CD8-positive, alpha-beta memory T cell (primary cell): ENCODE data around the gene RFC1. TPM values are rescaled to one million over a fixed set of nuclear protein-coding genes. Genes with fewer than 3 reads are reported as not detected.
A peak's percentile ranks its signal among the peaks of the same experiment; 100 is the strongest.
"Not testable (repeated sequence)": the region's sequence is repeated elsewhere in the genome, so short reads cannot be mapped to it uniquely, and the experiment has no call there.

Source experiments
- CTCF ChIA-PET: fragments of 350-600 bp; sonication (Branson Sonifier 250); formaldehyde crosslinking; loops from one replicate; lab custom pipeline; 2021; ENCODE audit warnings: antibody characterized with exemption; lab: Charles Lee
- POLR2A ChIA-PET: fragments of 350-600 bp; sonication (Branson Sonifier 250); formaldehyde crosslinking; loops from one replicate; lab custom pipeline; 2021; ENCODE audit warnings: antibody characterized with exemption; lab: Charles Lee
- DNase-seq, 5 donors: peaks; one replicate each; pipeline versions ENCODE4 v3.0.0 to v3.0.0-alpha.2; 2020 to 2022; ENCODE audit warnings: mixed read lengths in 1 of 5
- H3K27ac ChIP-seq: one replicate; pipeline ENCODE4 v1.7.0; 2013; ENCODE audit warnings: low read depth, mild to moderate bottlenecking, low read length, moderate library complexity
- H3K27me3 ChIP-seq: 2 replicates; pipeline ENCODE4 v1.7.0; 2013; ENCODE audit warnings: low read length, mild to moderate bottlenecking; ENCODE audit not compliant: insufficient read depth, poor library complexity, severe bottlenecking
- H3K36me3 ChIP-seq: 2 replicates; pipeline ENCODE4 v1.7.0; 2013; ENCODE audit warnings: mild to moderate bottlenecking, low read length, moderate library complexity; ENCODE audit not compliant: insufficient read depth
- H3K4me1 ChIP-seq: 2 replicates; pipeline ENCODE4 v1.7.0; 2013; ENCODE audit warnings: mild to moderate bottlenecking, low read length, moderate library complexity; ENCODE audit not compliant: insufficient read depth
- H3K4me3 ChIP-seq: 2 replicates; pipeline ENCODE4 v1.7.0; 2013; ENCODE audit warnings: mild to moderate bottlenecking, low read length
- H3K9me3 ChIP-seq: 2 replicates; pipeline ENCODE4 v1.7.0; 2013; ENCODE audit warnings: mild to moderate bottlenecking, low read length
- H3K27ac Mint-ChIP-seq, 8 donors: one replicate each; pipeline ENCODE4 v1.8.0; 2020 to 2021; ENCODE audit warnings: mixed read lengths in 8 of 8, mild to moderate bottlenecking in 6 of 8, inconsistent platforms in 3 of 8, moderate library complexity in 3 of 8
- H3K27me3 Mint-ChIP-seq, 2 donors: one replicate each; pipeline ENCODE4 v1.8.0; 2020 to 2021; ENCODE audit warnings: mixed read lengths in 2 of 2, mild to moderate bottlenecking in 1 of 2, moderate library complexity in 1 of 2
- H3K36me3 Mint-ChIP-seq, 3 donors: one replicate each; pipeline ENCODE4 v1.8.0; 2020 to 2021; ENCODE audit warnings: mixed read lengths in 3 of 3, inconsistent platforms in 1 of 3, mild to moderate bottlenecking in 1 of 3
- H3K4me1 Mint-ChIP-seq, 3 donors: one replicate each; pipeline ENCODE4 v1.8.0; 2020 to 2021; ENCODE audit warnings: mixed read lengths in 3 of 3, inconsistent platforms in 1 of 3, mild to moderate bottlenecking in 1 of 3
- H3K4me3 Mint-ChIP-seq, 7 donors: one replicate each; pipeline ENCODE4 v1.8.0; 2020 to 2021; ENCODE audit warnings: mixed read lengths in 7 of 7, mild to moderate bottlenecking in 6 of 7, moderate library complexity in 4 of 7, inconsistent platforms in 2 of 7
- H3K9me3 Mint-ChIP-seq, 5 donors: one replicate each; pipeline ENCODE4 v1.8.0; 2020 to 2022; ENCODE audit warnings: mixed read lengths in 5 of 5, mild to moderate bottlenecking in 3 of 5, moderate library complexity in 2 of 5, inconsistent platforms in 1 of 5
- polyA plus RNA-seq: library from polyadenylated mRNA; unstranded; fragments of 300-500 nt; fragmentation: Illumina TruSeq; gene quantifications from one replicate; pipeline ENCODE4 v1.2.3, GENCODE V29; 2021
- total RNA-seq, 2 experiments: library from RNA; stranded (reverse); gene quantifications; one replicate each; pipeline ENCODE4 v1.2.3, GENCODE V29; 2021

Gene RFC1
- total and polyA plus RNA-seq, 3 experiments from 2014 or later = 45.7 to 82.9 (median 79.8) TPM

DNA sequence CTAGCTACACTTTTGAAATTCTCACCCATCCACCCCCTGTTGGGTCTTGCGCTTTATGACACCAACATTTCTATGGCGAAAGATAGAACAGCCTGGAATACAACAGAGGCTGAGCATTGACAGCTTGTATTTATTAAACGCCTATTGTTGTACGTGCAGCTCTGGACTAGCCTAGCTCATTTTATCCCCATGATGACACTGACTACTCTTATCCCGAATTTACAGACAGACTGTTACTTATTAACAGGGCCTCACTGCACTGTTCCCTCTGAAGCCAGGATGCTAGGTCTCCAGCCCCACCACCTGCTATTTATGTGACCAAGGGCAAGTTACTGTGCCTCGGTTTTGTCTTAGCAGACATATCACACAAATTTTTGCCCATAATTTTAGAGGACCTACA is 1.0 kb upstream of the RFC1 start:
- Mint-ChIP-seq H3K4me1 (peaks cover 29 to 36% (median 33%) of the 10 kb centered on the region in 3 donors), H3K36me3 (peaks cover 0 to 10% (median 6%) of the 10 kb centered on the region in 3 donors), H3K27me3 (peaks cover 0 to 3% of the 10 kb centered on the region in 2 donors), H3K27ac (peak overlapping the region in 4 of 8 donors; percentile 59 to 97 (median 93)), H3K9me3 (peaks cover 0 to 12% (median 6%) of the 10 kb centered on the region in 5 donors), H3K4me3 (peak overlapping the region; percentile 44 to 95 (median 92))
- no peak overlapping the region for H3K4me3 ChIP-seq
- peaks cover 31% of the 10 kb centered on the region for H3K4me1 ChIP-seq
- ChIA-PET CTCF (interaction anchor here (1.4 to 3.4 kb wide), 2 partner anchors 11 to 91 kb away, joined by 4 to 17 read pairs; partner anchors contain the start of genes LIAS and RPL9), POLR2A (interaction anchor here (2.5 kb wide), 1 partner anchor 92 kb away, joined by 25 read pairs; the partner anchor contains the start of genes LIAS and RPL9)
- no peak overlapping the region for H3K27ac ChIP-seq
- no peaks in the 10 kb centered on the region for H3K36me3 ChIP-seq
- H3K27me3 ChIP-seq = no peaks in the 10 kb centered on the region
- no peak for DNase-seq
- no peaks in the 10 kb centered on the region for H3K9me3 ChIP-seq

- Mint-ChIP-seq H3K4me3 (peak overlapping the region; percentile 90 to 96 (median 93)), H3K36me3 (peaks cover 0 to 13% (median 1%) of the 10 kb centered on the region in 3 donors), H3K27ac (peak overlapping the region; percentile 89 to 97 (median 92)), H3K9me3 (peaks cover 0 to 1% (median 0%) of the 10 kb centered on the region in 5 donors), H3K4me1 (peaks cover 31 to 44% (median 42%) of the 10 kb centered on the region in 3 donors), H3K27me3 (peaks cover 0 to 2% of the 10 kb centered on the region in 2 donors)
- Histone ChIP-seq H3K4me3 (peak overlapping the region; percentile 93), H3K27ac (peak overlapping the region; percentile 84), H3K36me3 (no peaks in the 10 kb centered on the region), H3K4me1 (peaks cover 34% of the 10 kb centered on the region), H3K27me3 (no peaks in the 10 kb centered on the region), H3K9me3 (no peaks in the 10 kb centered on the region)
- ChIA-PET POLR2A (interaction anchor here (0.7 to 2.5 kb wide), 4 partner anchors 8 to 831 kb away, joined by 3 to 25 read pairs (median 4); partner anchors contain the start of genes LIAS, RHOH and RPL9), CTCF (interaction anchor here (0.9 to 3.4 kb wide), 2 partner anchors 9 to 12 kb away, joined by 3 to 17 read pairs; no protein-coding TSS in a partner anchor)
- no peak for DNase-seq
Measured at GRCh38 chr4:39365360-39365759, 802 bp downstream of the RFC1 start.

GRCh38 chr4:39363773-39364393 is 2.3 kb downstream of the RFC1 start:
- no peaks in the 10 kb centered on the region for H3K27me3 ChIP-seq
- CTCF ChIA-PET = interaction anchor here (1.8 to 3.4 kb wide), 2 partner anchors 7 to 11 kb away, joined by 6 to 17 read pairs; no protein-coding TSS in a partner anchor
- H3K4me3 ChIP-seq = no peak overlapping the region
- peak overlapping the region; percentile 5 to 84 (median 36) for H3K27ac Mint-ChIP-seq
- H3K27me3 Mint-ChIP-seq = no peaks in the 10 kb centered on the region
- peak overlapping the region in 6 of 7 donors; percentile 20 to 69 (median 42) for H3K4me3 Mint-ChIP-seq
- H3K36me3 Mint-ChIP-seq = peaks cover 0 to 14% (median 0%) of the 10 kb centered on the region in 3 donors
- no peaks in the 10 kb centered on the region for H3K9me3 Mint-ChIP-seq
- no peaks in the 10 kb centered on the region for H3K9me3 ChIP-seq
- POLR2A ChIA-PET = no interaction called here
- H3K4me1 Mint-ChIP-seq = peaks cover 34 to 49% (median 47%) of the 10 kb centered on the region in 3 donors
- no peak for DNase-seq
- no peaks in the 10 kb centered on the region for H3K36me3 ChIP-seq
- peaks cover 34% of the 10 kb centered on the region for H3K4me1 ChIP-seq
- no peak overlapping the region for H3K27ac ChIP-seq

GRCh38 chr4:39362827-39363226 is 3.3 kb downstream of the RFC1 start:
- Mint-ChIP-seq H3K4me3 (peak overlapping the region in 1 of 7 donors; percentile 68), H3K36me3 (peaks cover 0 to 16% (median 0%) of the 10 kb centered on the region in 3 donors), H3K27me3 (no peaks in the 10 kb centered on the region), H3K27ac (peak overlapping the region in 6 of 8 donors; percentile 4 to 49 (median 20)), H3K9me3 (no peaks in the 10 kb centered on the region), H3K4me1 (peaks cover 36 to 54% (median 53%) of the 10 kb centered on the region in 3 donors)
- Histone ChIP-seq H3K27ac (no peak overlapping the region), H3K36me3 (no peaks in the 10 kb centered on the region), H3K4me3 (no peak overlapping the region), H3K9me3 (no peaks in the 10 kb centered on the region), H3K27me3 (no peaks in the 10 kb centered on the region), H3K4me1 (peaks cover 34% of the 10 kb centered on the region)
- POLR2A ChIA-PET = no interaction called here
- CTCF ChIA-PET = no interaction called here
- no peak for DNase-seq

- peaks cover 39 to 62% (median 60%) of the 10 kb centered on the region in 3 donors for H3K4me1 Mint-ChIP-seq
- not testable (repeated sequence) for H3K36me3 Mint-ChIP-seq
Measured at GRCh38 chr4:39360611-39361010, 5.6 kb downstream of the RFC1 start.

GRCh38 chr4:39357002-39357401 is 9.2 kb downstream of the RFC1 start:
- H3K4me1 Mint-ChIP-seq = peaks cover 41 to 72% (median 65%) of the 10 kb centered on the region in 3 donors
- H3K27me3 Mint-ChIP-seq = no peaks in the 10 kb centered on the region
- no peak overlapping the region for H3K4me3 ChIP-seq
- H3K36me3 ChIP-seq = no peaks in the 10 kb centered on the region
- no peak for DNase-seq
- H3K4me3 Mint-ChIP-seq = peak overlapping the region in 3 of 7 donors; percentile 39 to 41 (median 41)
- H3K9me3 Mint-ChIP-seq = no peaks in the 10 kb centered on the region
- POLR2A ChIA-PET = interaction anchor here (1.4 kb wide), 1 partner anchor 9 kb away, joined by 4 read pairs; the partner anchor contains the start of gene RFC1
- peak overlapping the region; percentile 42 to 86 (median 81) for H3K27ac Mint-ChIP-seq
- CTCF ChIA-PET = interaction anchor here (0.9 to 3.3 kb wide), 3 partner anchors 9 to 454 kb away, joined by 3 to 17 read pairs (median 3); partner anchors contain the start of gene RFC1
- no peaks in the 10 kb centered on the region for H3K9me3 ChIP-seq
- peaks cover 0 to 6% (median 0%) of the 10 kb centered on the region in 3 donors for H3K36me3 Mint-ChIP-seq
- H3K27ac ChIP-seq = no peak overlapping the region
- peaks cover 37% of the 10 kb centered on the region for H3K4me1 ChIP-seq
- H3K27me3 ChIP-seq = no peaks in the 10 kb centered on the region

More at GRCh38 chr4:39360611-39361010, 5.6 kb downstream of the RFC1 start:
- H3K36me3 ChIP-seq, POLR2A ChIA-PET, H3K4me3 ChIP-seq, H3K27me3 ChIP-seq, H3K27ac ChIP-seq, H3K9me3 Mint-ChIP-seq, H3K9me3 ChIP-seq, H3K27me3 Mint-ChIP-seq, DNase-seq, H3K27ac Mint-ChIP-seq, H3K4me3 Mint-ChIP-seq: not testable (repeated sequence)
- CTCF ChIA-PET = interaction anchor here (1.5 kb wide), 1 partner anchor 13 kb away, joined by 3 read pairs; no protein-coding TSS in a partner anchor
- H3K4me1 ChIP-seq = peaks cover 33% of the 10 kb centered on the region

DNA sequence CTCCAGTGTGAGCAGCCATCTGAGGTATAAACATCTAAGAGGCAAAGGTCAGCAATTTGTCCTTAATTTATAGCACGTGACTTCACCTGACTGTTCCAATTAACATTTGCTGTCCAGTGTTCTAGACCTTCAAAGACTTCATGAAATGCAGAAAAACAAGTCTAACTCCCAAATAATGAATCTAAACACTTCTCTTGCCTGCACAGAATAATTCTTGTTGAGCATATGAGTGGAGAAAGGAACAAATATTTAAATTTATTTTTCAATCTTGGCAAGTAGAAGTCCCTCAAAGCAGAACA is 12.0 kb downstream of the RFC1 start:
- Mint-ChIP-seq H3K4me1 (peaks cover 44 to 73% (median 73%) of the 10 kb centered on the region in 3 donors), H3K9me3 (peaks cover 4 to 6% (median 4%) of the 10 kb centered on the region in 5 donors), H3K36me3 (peaks cover 10 to 21% (median 12%) of the 10 kb centered on the region in 3 donors), H3K4me3 (peak overlapping the region; percentile 69 to 89 (median 86)), H3K27ac (peak overlapping the region; percentile 89 to 99 (median 97)), H3K27me3 (peaks cover 0 to 1% of the 10 kb centered on the region in 2 donors)
- POLR2A ChIA-PET = no interaction called here
- peak overlapping the region; percentile 87 for H3K27ac ChIP-seq
- no peaks in the 10 kb centered on the region for H3K9me3 ChIP-seq
- peak overlapping the region; percentile 70 for H3K4me3 ChIP-seq
- H3K4me1 ChIP-seq = peaks cover 38% of the 10 kb centered on the region
- no peaks in the 10 kb centered on the region for H3K36me3 ChIP-seq
- no peaks in the 10 kb centered on the region for H3K27me3 ChIP-seq
- no peak for DNase-seq
- CTCF ChIA-PET = no interaction called here
